CD4-positive, alpha-beta T cell treated with Interleukin-21 for 1 hour (primary cell): ENCODE measurements around the gene SLX4IP.

Experiments used
- DNase-seq: peaks from one replicate; pipeline ENCODE4 v3.0.0-alpha.2; 2020

SLX4IP gene

GRCh38 chr20:10429443-10429981 is 5.6 kb upstream of the SLX4IP start:
- no peak for DNase-seq

GRCh38 chr20:10430000-10430466 is 5.1 kb upstream of the SLX4IP start:
- no peak for DNase-seq

- no peak for DNase-seq
These were observed 4.4 kb upstream of the SLX4IP start for GRCh38 chr20:10430704-10431103.

GRCh38 chr20:10432079-10432478 is 3.0 kb upstream of the SLX4IP start:
- no peak for DNase-seq

- DNase-seq: no peak
These were observed 2.0 kb upstream of the SLX4IP start for GRCh38 chr20:10433014-10433622.

GRCh38 chr20:10433623-10434466 is 1.3 kb upstream of the SLX4IP start, which contains the start of gene MKKS:
MKKS (minus strand) TSS chr20:10434222; CDS start chr20:10413514, 20,708 bp downstream.
- DNase-seq: peak; percentile 90

- peak; percentile 88 for DNase-seq
These were observed 656 bp upstream of the SLX4IP start for GRCh38 chr20:10434467-10434831.

- DNase-seq: no peak
These were observed 1.1 kb downstream of the SLX4IP start for GRCh38 chr20:10436053-10436699.

- peak; percentile 30 for DNase-seq
These were observed 3.1 kb downstream of the SLX4IP start for GRCh38 chr20:10438217-10438616.

GRCh38 chr20:10443936-10444335 is 8.8 kb downstream of the SLX4IP start:
- no peak for DNase-seq

- no peak for DNase-seq
These were observed 10.7 kb downstream of the SLX4IP start for GRCh38 chr20:10445758-10446157.

- peak; percentile 69 for DNase-seq
These were observed 11.9 kb downstream of the SLX4IP start for GRCh38 chr20:10447028-10447427.

GRCh38 chr20:10448270-10449156 is 13.4 kb downstream of the SLX4IP start:
- no peak for DNase-seq

- no peak for DNase-seq
These were observed 14.2 kb downstream of the SLX4IP start for GRCh38 chr20:10449270-10449669.

- peak; percentile 39 for DNase-seq
These were observed 18.1 kb downstream of the SLX4IP start for GRCh38 chr20:10453241-10453640.

- no peak for DNase-seq
These were observed 19.1 kb downstream of the SLX4IP start for GRCh38 chr20:10454151-10454750.

GRCh38 chr20:10461495-10461894 is 26.4 kb downstream of the SLX4IP start:
- DNase-seq: no peak

- DNase-seq: no peak
These were observed 27.4 kb downstream of the SLX4IP start for GRCh38 chr20:10462516-10462915.

GRCh38 chr20:10463622-10464021 is 28.5 kb downstream of the SLX4IP start:
- DNase-seq: no peak

- DNase-seq: no peak
These were observed 30.0 kb downstream of the SLX4IP start for GRCh38 chr20:10465135-10465534.

- no peak for DNase-seq
These were observed 31.2 kb downstream of the SLX4IP start for GRCh38 chr20:10466325-10466724.

GRCh38 chr20:10466855-10467254 is 31.8 kb downstream of the SLX4IP start:
- no peak for DNase-seq
